Measurements from ENCODE around the gene ZNF135. TPM values are rescaled to one million over a fixed set of nuclear protein-coding genes. Genes with fewer than 3 reads are reported as not detected.
A peak's percentile ranks its signal among the peaks of the same experiment; 100 is the strongest.

The ZNF135 gene
- total RNA-seq, 1 experiment from 2014 or later, result not detected

- Histone ChIP-seq H3K27ac (ENCODE audit: low read length) (no peak overlapping the region), H3K9me2 (replicated peaks; ENCODE audit: insufficient read depth, low read length) (no peaks in the 10 kb centered on the region), H3K27me3 (ENCODE audit: low read length) (no peaks in the 10 kb centered on the region), H3K36me3 (ENCODE audit: insufficient read depth, low read length) (no peaks in the 10 kb centered on the region), H3K79me2 (ENCODE audit: low read length) (no peaks in the 10 kb centered on the region), H3K4me2 (ENCODE audit: low read depth, low read length, poor library complexity, severe bottlenecking) (no peak overlapping the region), H3K9ac (ENCODE audit: low read length) (no peak overlapping the region), H2AFZ (ENCODE audit: low read length) (no peak overlapping the region), H4K20me1 (ENCODE audit: insufficient read depth, low read depth, low read length) (no peaks in the 10 kb centered on the region), H3K9me3 (ENCODE audit: low read length) (peaks cover 42% of the 10 kb centered on the region), H3K4me3 (ENCODE audit: low read length) (no peak overlapping the region), H3K4me1 (ENCODE audit: low read length) (no peaks in the 10 kb centered on the region)
- no peak for DNase-seq
These were observed 32.3 kb downstream of the ZNF135 start for GRCh38 chr19:58091251-58091995.

- no peaks in the 10 kb centered on the region for H3K4me1 ChIP-seq (ENCODE audit: low read length)
- H3K79me2 ChIP-seq (ENCODE audit: low read length), result no peaks in the 10 kb centered on the region
- H3K9me2 ChIP-seq (replicated peaks; ENCODE audit: insufficient read depth, low read length), result no peaks in the 10 kb centered on the region
- no peaks in the 10 kb centered on the region for H3K36me3 ChIP-seq (ENCODE audit: insufficient read depth, low read length)
- H3K27ac ChIP-seq (ENCODE audit: low read length), result no peak overlapping the region
- no peak overlapping the region for H3K4me2 ChIP-seq (ENCODE audit: low read depth, low read length, poor library complexity, severe bottlenecking)
- no peaks in the 10 kb centered on the region for H4K20me1 ChIP-seq (ENCODE audit: insufficient read depth, low read depth, low read length)
- H2AFZ ChIP-seq (ENCODE audit: low read length), result no peak overlapping the region
- DNase-seq, result no peak
- peaks cover 47% of the 10 kb centered on the region for H3K9me3 ChIP-seq (ENCODE audit: low read length)
- H3K4me3 ChIP-seq (ENCODE audit: low read length), result no peak overlapping the region
- H3K27me3 ChIP-seq (ENCODE audit: low read length), result no peaks in the 10 kb centered on the region
- H3K9ac ChIP-seq (ENCODE audit: low read length), result no peak overlapping the region
These were observed 34.0 kb downstream of the ZNF135 start for GRCh38 chr19:58093071-58093470.

- Histone ChIP-seq H3K4me2 (ENCODE audit: low read depth, low read length, poor library complexity, severe bottlenecking) (no peak overlapping the region), H2AFZ (ENCODE audit: low read length) (no peak overlapping the region), H3K4me1 (ENCODE audit: low read length) (no peaks in the 10 kb centered on the region), H3K9me3 (ENCODE audit: low read length) (peaks cover 48% of the 10 kb centered on the region), H3K9ac (ENCODE audit: low read length) (no peak overlapping the region), H3K27ac (ENCODE audit: low read length) (no peak overlapping the region), H3K4me3 (ENCODE audit: low read length) (no peak overlapping the region), H3K36me3 (ENCODE audit: insufficient read depth, low read length) (no peaks in the 10 kb centered on the region), H3K9me2 (replicated peaks; ENCODE audit: insufficient read depth, low read length) (no peaks in the 10 kb centered on the region), H3K79me2 (ENCODE audit: low read length) (no peaks in the 10 kb centered on the region), H3K27me3 (ENCODE audit: low read length) (no peaks in the 10 kb centered on the region), H4K20me1 (ENCODE audit: insufficient read depth, low read depth, low read length) (no peaks in the 10 kb centered on the region)
- DNase-seq, result no peak
These were observed 36.2 kb downstream of the ZNF135 start for GRCh38 chr19:58095328-58095727.

GRCh38 chr19:58096884-58097283 lies 37.8 kb downstream of the ZNF135 start:
- no peaks in the 10 kb centered on the region for H4K20me1 ChIP-seq (ENCODE audit: insufficient read depth, low read depth, low read length)
- no peak overlapping the region for H2AFZ ChIP-seq (ENCODE audit: low read length)
- no peak overlapping the region for H3K9ac ChIP-seq (ENCODE audit: low read length)
- H3K4me2 ChIP-seq (ENCODE audit: low read depth, low read length, poor library complexity, severe bottlenecking), result no peak overlapping the region
- H3K36me3 ChIP-seq (ENCODE audit: insufficient read depth, low read length), result no peaks in the 10 kb centered on the region
- no peaks in the 10 kb centered on the region for H3K27me3 ChIP-seq (ENCODE audit: low read length)
- DNase-seq, result no peak
- peaks cover 51% of the 10 kb centered on the region for H3K9me3 ChIP-seq (ENCODE audit: low read length)
- no peaks in the 10 kb centered on the region for H3K79me2 ChIP-seq (ENCODE audit: low read length)
- H3K4me3 ChIP-seq (ENCODE audit: low read length), result no peak overlapping the region
- H3K4me1 ChIP-seq (ENCODE audit: low read length), result no peaks in the 10 kb centered on the region
- no peak overlapping the region for H3K27ac ChIP-seq (ENCODE audit: low read length)
- H3K9me2 ChIP-seq (replicated peaks; ENCODE audit: insufficient read depth, low read length), result no peaks in the 10 kb centered on the region

GRCh38 chr19:58097349-58097748 lies 38.3 kb downstream of the ZNF135 start:
- no peaks in the 10 kb centered on the region for H3K79me2 ChIP-seq (ENCODE audit: low read length)
- H3K27me3 ChIP-seq (ENCODE audit: low read length), result no peaks in the 10 kb centered on the region
- H3K4me1 ChIP-seq (ENCODE audit: low read length), result no peaks in the 10 kb centered on the region
- H2AFZ ChIP-seq (ENCODE audit: low read length), result no peak overlapping the region
- no peak overlapping the region for H3K4me3 ChIP-seq (ENCODE audit: low read length)
- no peak overlapping the region for H3K4me2 ChIP-seq (ENCODE audit: low read depth, low read length, poor library complexity, severe bottlenecking)
- no peaks in the 10 kb centered on the region for H3K36me3 ChIP-seq (ENCODE audit: insufficient read depth, low read length)
- no peaks in the 10 kb centered on the region for H3K9me2 ChIP-seq (replicated peaks; ENCODE audit: insufficient read depth, low read length)
- H3K27ac ChIP-seq (ENCODE audit: low read length), result no peak overlapping the region
- H3K9ac ChIP-seq (ENCODE audit: low read length), result no peak overlapping the region
- H4K20me1 ChIP-seq (ENCODE audit: insufficient read depth, low read depth, low read length), result no peaks in the 10 kb centered on the region
- no peak for DNase-seq
- H3K9me3 ChIP-seq (ENCODE audit: low read length), result peaks cover 53% of the 10 kb centered on the region

- no peak within 1 kb of the TSS for H3K4me3 ChIP-seq (ENCODE audit: low read length)
- H3K27me3 ChIP-seq (ENCODE audit: low read length), result no peaks in the 10 kb centered on the region
These were observed 38.9 kb downstream of the ZNF135 start, which contains the start of gene ZSCAN18 for GRCh38 chr19:58097781-58098681. TSS of gene ZSCAN18 (minus strand) at chr19:58098231. CDS start at chr19:58090267, 7,964 bp downstream.

GRCh38 chr19:58098682-58098998 lies 39.6 kb downstream of the ZNF135 start:
- Histone ChIP-seq H3K9me3 (ENCODE audit: low read length) (peaks cover 58% of the 10 kb centered on the region), H3K4me1 (ENCODE audit: low read length) (no peaks in the 10 kb centered on the region), H3K9me2 (replicated peaks; ENCODE audit: insufficient read depth, low read length) (no peaks in the 10 kb centered on the region), H3K36me3 (ENCODE audit: insufficient read depth, low read length) (no peaks in the 10 kb centered on the region), H3K4me2 (ENCODE audit: low read depth, low read length, poor library complexity, severe bottlenecking) (no peak overlapping the region), H3K79me2 (ENCODE audit: low read length) (no peaks in the 10 kb centered on the region), H4K20me1 (ENCODE audit: insufficient read depth, low read depth, low read length) (no peaks in the 10 kb centered on the region), H3K4me3 (ENCODE audit: low read length) (no peak overlapping the region), H2AFZ (ENCODE audit: low read length) (no peak overlapping the region), H3K27me3 (ENCODE audit: low read length) (no peaks in the 10 kb centered on the region), H3K27ac (ENCODE audit: low read length) (no peak overlapping the region), H3K9ac (ENCODE audit: low read length) (no peak overlapping the region)
- no peak for DNase-seq

More at GRCh38 chr19:58097781-58098681, 38.9 kb downstream of the ZNF135 start, which contains the start of gene ZSCAN18:
- H3K9me2 ChIP-seq (replicated peaks; ENCODE audit: insufficient read depth, low read length), result no peaks in the 10 kb centered on the region
- no peak within 1 kb of the TSS for H3K9ac ChIP-seq (ENCODE audit: low read length)
- H4K20me1 ChIP-seq (ENCODE audit: insufficient read depth, low read depth, low read length), result no peaks in the 10 kb centered on the region
- H3K27ac ChIP-seq (ENCODE audit: low read length), result no peak within 1 kb of the TSS
- no peak within 1 kb of the TSS for H3K4me2 ChIP-seq (ENCODE audit: low read depth, low read length, poor library complexity, severe bottlenecking)
- peaks cover 58% of the 10 kb centered on the region for H3K9me3 ChIP-seq (ENCODE audit: low read length)
- no peak within 1 kb of the TSS for H2AFZ ChIP-seq (ENCODE audit: low read length)
- no peaks in the 10 kb centered on the region for H3K4me1 ChIP-seq (ENCODE audit: low read length)
- no peaks in the 10 kb centered on the region for H3K36me3 ChIP-seq (ENCODE audit: insufficient read depth, low read length)
- no peak for DNase-seq
- H3K79me2 ChIP-seq (ENCODE audit: low read length), result no peaks in the 10 kb centered on the region

GRCh38 chr19:58107778-58108545 lies 48.9 kb downstream of the ZNF135 start:
- H3K4me1 ChIP-seq (ENCODE audit: low read length), result no peaks in the 10 kb centered on the region
- no peak overlapping the region for H2AFZ ChIP-seq (ENCODE audit: low read length)
- peaks cover 71% of the 10 kb centered on the region for H3K9me3 ChIP-seq (ENCODE audit: low read length)
- DNase-seq, result no peak
- H3K4me2 ChIP-seq (ENCODE audit: low read depth, low read length, poor library complexity, severe bottlenecking), result no peak overlapping the region
- H3K9ac ChIP-seq (ENCODE audit: low read length), result no peak overlapping the region
- no peaks in the 10 kb centered on the region for H4K20me1 ChIP-seq (ENCODE audit: insufficient read depth, low read depth, low read length)
- H3K27ac ChIP-seq (ENCODE audit: low read length), result no peak overlapping the region
- H3K9me2 ChIP-seq (replicated peaks; ENCODE audit: insufficient read depth, low read length), result no peaks in the 10 kb centered on the region
- no peaks in the 10 kb centered on the region for H3K79me2 ChIP-seq (ENCODE audit: low read length)
- no peaks in the 10 kb centered on the region for H3K36me3 ChIP-seq (ENCODE audit: insufficient read depth, low read length)
- H3K27me3 ChIP-seq (ENCODE audit: low read length), result no peaks in the 10 kb centered on the region
- H3K4me3 ChIP-seq (ENCODE audit: low read length), result 0 out of 2 replicates have a peak overlapping the region, but pooled peaks have one; percentile 7
